SW480 (cell line): Measurements from ENCODE around the gene FCRL3.
A peak's percentile ranks its signal among the peaks of the same experiment; 100 is the strongest.
"Not testable (repeated sequence)": the region's sequence is repeated elsewhere in the genome, so short reads cannot be mapped to it uniquely, and the experiment has no call there.

Source experiments
- DNase-seq: peaks from one replicate; pipeline ENCODE4 v3.0.0-alpha.2; 2016; ENCODE audit warnings: low spot score

FCRL3 gene

GRCh38 chr1:157700732-157701131 lies at the start of gene FCRL3:
TSS of gene FCRL3 (minus strand) at chr1:157700769. CDS start at chr1:157700489, 280 bp downstream.
- DNase-seq, result no peak

- DNase-seq, result no peak
These were observed 47.8 kb upstream of the FCRL3 start for GRCh38 chr1:157748262-157748817.

GRCh38 chr1:157739229-157739901 lies 38.8 kb upstream of the FCRL3 start:
- DNase-seq, result no peak

- DNase-seq, result not testable (repeated sequence)
These were observed 35.4 kb upstream of the FCRL3 start for GRCh38 chr1:157735991-157736390.

GRCh38 chr1:157734321-157734720 lies 33.8 kb upstream of the FCRL3 start:
- DNase-seq, result no peak

- no peak for DNase-seq
These were observed 32.2 kb upstream of the FCRL3 start for GRCh38 chr1:157732755-157733154.

- DNase-seq, result no peak
These were observed 24.6 kb upstream of the FCRL3 start for GRCh38 chr1:157725221-157725577.

- DNase-seq, result no peak
These were observed 24.1 kb upstream of the FCRL3 start for GRCh38 chr1:157724537-157725220.

GRCh38 chr1:157723157-157723556 lies 22.6 kb upstream of the FCRL3 start:
- no peak for DNase-seq

- no peak for DNase-seq
These were observed 21.4 kb upstream of the FCRL3 start for GRCh38 chr1:157721985-157722384.

- DNase-seq, result no peak
These were observed 15.2 kb upstream of the FCRL3 start for GRCh38 chr1:157715736-157716135.

GRCh38 chr1:157711802-157712201 lies 11.2 kb upstream of the FCRL3 start:
- DNase-seq, result no peak

GRCh38 chr1:157704878-157705277 lies 4.3 kb upstream of the FCRL3 start:
- DNase-seq, result no peak

- DNase-seq, result no peak
These were observed 3.4 kb upstream of the FCRL3 start for GRCh38 chr1:157703981-157704380.

GRCh38 chr1:157702308-157702825 lies 1.8 kb upstream of the FCRL3 start:
- no peak for DNase-seq

GRCh38 chr1:157700305-157700704 lies 264 bp downstream of the FCRL3 start:
- DNase-seq, result no peak

GRCh38 chr1:157697781-157698569 lies 2.6 kb downstream of the FCRL3 start:
- no peak for DNase-seq

- DNase-seq, result no peak
These were observed 3.5 kb downstream of the FCRL3 start for GRCh38 chr1:157696966-157697628.

GRCh38 chr1:157695417-157695816 lies 5.2 kb downstream of the FCRL3 start:
- DNase-seq, result no peak

- peak; percentile 50 for DNase-seq
These were observed 9.2 kb downstream of the FCRL3 start for GRCh38 chr1:157691285-157691920.

- DNase-seq, result no peak
These were observed 17.7 kb downstream of the FCRL3 start for GRCh38 chr1:157682710-157683437.
